Mucosa of gallbladder (tissue), 1 donor: ENCODE data around the gene IKZF2. TPM values are rescaled to one million over a fixed set of nuclear protein-coding genes. Genes with fewer than 3 reads are reported as not detected.
A peak's percentile ranks its signal among the peaks of the same experiment; 100 is the strongest.

Source experiments
- DNase-seq: peaks from one replicate; pipeline ENCODE4 v3.0.0-alpha.2; 2020; ENCODE audit warnings: low spot score
- total RNA-seq: library from RNA; stranded (reverse); gene quantifications from one replicate; pipeline ENCODE4 v1.2.1, GENCODE V29; 2021
- donor health status: DM: no; HTN: no; CAD: no.

The IKZF2 gene
- 12.7 TPM for total RNA-seq

DNA sequence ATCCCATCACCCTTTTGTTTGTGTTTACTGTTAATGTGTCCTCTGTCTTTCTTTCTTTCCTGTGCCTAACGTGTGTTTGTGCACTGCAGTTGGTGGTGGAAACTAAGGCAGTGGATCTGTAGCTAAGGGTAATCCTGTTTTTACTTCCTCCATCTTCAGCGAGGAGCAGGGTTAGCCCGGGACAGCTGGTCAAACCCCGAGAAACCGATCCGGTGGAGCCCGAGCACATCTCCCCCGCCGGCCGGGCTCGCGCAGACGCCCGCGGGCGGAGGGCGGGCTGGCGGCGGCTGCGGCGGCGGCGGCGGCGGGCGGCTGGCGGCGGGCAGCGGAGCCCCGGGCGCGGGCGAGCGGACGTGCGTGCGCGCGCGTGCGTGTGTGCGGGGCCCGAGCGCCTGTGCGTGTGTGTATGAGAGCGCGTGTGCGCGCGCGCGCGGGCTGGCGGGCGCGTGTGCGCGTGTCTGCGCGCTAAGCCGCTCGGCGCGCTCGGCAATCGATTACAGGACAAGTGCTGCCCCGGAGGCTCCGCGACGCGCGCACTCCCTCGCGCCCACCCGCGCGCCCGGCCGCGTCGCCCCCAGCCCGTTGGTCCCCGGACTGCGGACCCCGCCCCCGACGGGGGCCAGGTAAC, at the start of gene IKZF2:
TSS of gene IKZF2 (minus strand) at position 176 of the 628 bp plus-strand sequence. CDS start 2,983 bp downstream, outside the sequence.
- DNase-seq: peak; percentile 81

DNA sequence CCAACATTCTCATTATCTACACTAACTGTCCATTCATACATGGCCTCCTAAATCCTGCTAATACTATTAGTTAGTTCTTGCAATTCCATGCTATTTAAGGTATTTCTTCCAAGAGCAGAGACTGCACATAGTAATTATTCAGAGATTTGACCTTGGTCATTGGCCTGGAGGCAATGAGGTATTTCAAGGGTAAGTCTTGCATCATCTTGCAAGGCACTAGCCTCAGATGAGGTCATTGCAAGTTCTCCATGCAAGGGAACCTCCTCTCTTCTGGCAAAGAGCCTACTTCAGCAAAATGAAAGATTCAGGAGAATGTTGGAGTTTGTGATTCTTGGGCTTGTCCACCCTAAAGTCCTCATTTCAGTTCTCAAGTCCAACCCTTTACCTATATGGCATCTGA, 48.5 kb upstream of the IKZF2 start:
- no peak for DNase-seq

GRCh38 chr2:213189001-213189899, 37.8 kb upstream of the IKZF2 start:
- DNase-seq: no peak

GRCh38 chr2:213188533-213188867, 37.1 kb upstream of the IKZF2 start:
- DNase-seq: no peak

GRCh38 chr2:213187833-213188532, 36.6 kb upstream of the IKZF2 start:
- no peak for DNase-seq

- no peak for DNase-seq
These were observed 36.0 kb upstream of the IKZF2 start for GRCh38 chr2:213187386-213187785.

- DNase-seq: no peak
These were observed 33.9 kb upstream of the IKZF2 start for GRCh38 chr2:213185147-213185822.

DNA sequence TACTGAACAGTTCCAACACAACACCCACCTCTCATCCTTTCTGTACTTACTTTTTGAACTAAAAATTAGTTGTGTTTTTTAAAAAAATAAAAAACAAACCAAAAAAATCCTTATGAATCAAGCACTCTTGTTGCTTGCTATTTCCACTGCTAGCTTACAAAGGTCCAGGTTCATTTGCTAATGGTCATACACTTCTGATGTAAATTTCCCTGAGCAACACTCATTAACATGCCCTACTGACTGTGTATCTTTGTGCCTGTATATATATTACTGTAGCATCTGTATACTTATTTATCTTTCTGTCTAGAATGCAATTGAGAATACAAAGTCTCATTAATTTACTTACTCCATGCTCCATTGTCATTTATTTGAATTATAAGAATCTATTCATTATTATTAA, 30.3 kb upstream of the IKZF2 start:
- DNase-seq: no peak

DNA sequence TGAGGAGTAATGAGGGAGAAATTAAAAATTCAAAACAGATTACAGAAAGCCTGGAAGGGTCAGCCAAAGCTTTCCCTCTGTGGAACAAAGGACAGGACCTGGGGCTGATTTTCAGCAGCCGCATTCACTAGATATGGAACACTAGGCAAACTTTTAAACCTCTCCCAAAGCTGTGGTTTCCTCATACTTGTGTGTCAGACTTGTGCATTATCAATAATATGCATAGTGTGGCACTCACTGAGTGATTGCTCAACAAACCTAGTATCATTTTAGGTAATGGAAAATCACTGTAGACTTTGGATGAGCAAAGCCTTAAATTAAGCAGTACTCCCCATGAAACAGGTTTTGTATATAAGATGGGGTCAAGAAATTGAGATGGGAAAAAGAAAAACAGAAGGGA, 26.3 kb upstream of the IKZF2 start:
- DNase-seq: no peak

DNA sequence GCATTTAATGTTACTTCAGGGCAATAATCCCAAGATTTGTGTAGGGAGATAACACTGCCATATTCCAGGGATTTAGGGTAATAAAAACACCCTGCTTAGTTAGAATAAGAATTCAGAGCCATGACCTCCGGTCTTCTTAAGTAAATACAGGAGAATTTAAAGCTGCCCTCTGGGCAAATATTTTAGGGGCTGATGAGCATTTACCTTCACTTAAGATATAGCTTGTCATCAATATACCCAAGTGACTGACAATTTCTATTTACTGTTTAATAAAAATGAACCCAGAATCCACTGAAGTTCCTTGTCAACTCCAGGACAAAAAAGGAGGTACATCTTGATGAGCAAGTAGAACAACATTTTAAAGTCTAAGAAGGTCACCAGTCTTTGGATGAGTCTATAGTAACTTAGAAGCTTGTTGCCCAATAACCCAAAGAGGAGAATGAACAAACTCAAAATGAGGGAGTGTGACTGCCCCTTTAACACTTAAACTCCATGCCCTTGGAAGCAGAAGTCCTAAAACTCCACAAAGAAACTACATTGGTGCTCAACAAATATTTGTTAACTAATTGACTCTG, 24.3 kb upstream of the IKZF2 start:
- no peak for DNase-seq

- no peak for DNase-seq
These were observed 21.2 kb upstream of the IKZF2 start for GRCh38 chr2:213172641-213173040.

- no peak for DNase-seq
These were observed 19.7 kb upstream of the IKZF2 start for GRCh38 chr2:213171147-213171546.

- DNase-seq: no peak
These were observed 16.0 kb upstream of the IKZF2 start for GRCh38 chr2:213167271-213167930.

DNA sequence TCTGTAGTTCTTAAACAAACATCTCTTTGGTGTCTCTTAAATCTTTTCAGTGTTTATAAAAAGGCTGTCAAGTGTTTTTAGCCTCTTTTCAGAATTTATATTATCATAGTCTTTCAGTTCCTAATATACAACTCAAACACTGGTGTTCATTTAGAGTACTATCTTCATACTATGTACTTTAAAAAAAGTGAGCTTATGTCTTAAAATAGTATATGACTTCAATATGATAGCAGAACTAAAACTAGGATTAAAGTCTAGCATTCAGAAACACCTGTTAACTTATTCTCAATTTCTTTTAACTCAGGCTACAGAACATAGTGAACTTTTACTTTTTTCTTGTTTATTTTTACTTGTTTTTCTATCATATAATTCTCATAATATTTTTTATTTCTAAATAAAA, 14.7 kb upstream of the IKZF2 start:
- DNase-seq: no peak

GRCh38 chr2:213164263-213164662, 12.9 kb upstream of the IKZF2 start:
- DNase-seq: no peak

DNA sequence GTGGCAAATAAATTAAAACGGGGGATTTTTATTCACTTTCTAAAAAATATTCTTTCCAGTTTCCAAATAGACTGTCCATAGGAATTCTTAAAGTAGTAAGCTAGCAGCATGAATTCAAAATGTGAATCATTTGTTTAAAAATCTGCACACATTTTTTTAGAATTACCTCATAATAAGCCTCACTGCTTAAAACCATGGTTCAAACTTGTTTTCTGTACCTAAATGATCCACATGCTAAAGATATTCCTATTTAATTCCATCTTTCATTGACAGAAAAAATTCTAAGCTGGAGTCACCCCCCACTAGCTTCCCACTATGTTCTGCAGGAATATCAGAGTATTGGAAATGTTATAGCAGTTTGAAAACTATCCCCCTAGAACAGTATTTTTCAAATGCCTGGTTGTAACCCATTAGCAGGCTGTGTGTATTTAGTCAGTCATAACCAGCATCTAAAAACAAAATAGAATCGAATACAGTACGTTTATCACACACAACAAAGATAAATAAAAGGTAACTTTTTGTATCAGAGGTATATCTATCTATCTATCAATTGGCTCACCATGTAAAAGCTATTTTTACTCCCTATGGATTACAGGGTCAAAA, 11.2 kb upstream of the IKZF2 start:
- DNase-seq: no peak

GRCh38 chr2:213161759-213162515, 10.5 kb upstream of the IKZF2 start:
- DNase-seq: no peak

GRCh38 chr2:213159768-213160167, 8.4 kb upstream of the IKZF2 start:
- no peak for DNase-seq

- no peak for DNase-seq
These were observed 5.8 kb upstream of the IKZF2 start for GRCh38 chr2:213157242-213157641.

DNA sequence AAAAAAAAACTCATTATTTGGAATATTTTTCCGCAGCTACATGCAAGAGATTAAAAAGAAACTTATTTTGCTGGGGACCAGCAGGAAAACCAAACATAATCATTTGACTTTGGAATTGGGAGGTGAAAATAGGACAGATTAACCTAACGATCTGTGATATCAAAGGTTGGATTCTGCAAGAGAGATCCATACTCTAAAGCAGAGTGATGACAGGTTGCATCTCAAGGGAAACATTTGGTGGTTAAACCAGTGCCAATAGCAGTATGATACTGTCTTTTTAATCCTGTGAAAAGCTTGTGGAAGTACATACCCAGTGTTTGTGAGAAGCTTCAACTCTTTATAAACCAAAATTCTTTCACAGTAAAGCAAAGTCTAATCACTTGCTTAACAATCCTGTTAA, 5.3 kb upstream of the IKZF2 start:
- DNase-seq: no peak
